Osteoblast (primary cell): ENCODE measurements around the gene MEG3. TPM values are rescaled to one million over a fixed set of nuclear protein-coding genes. Genes with fewer than 3 reads are reported as not detected.

ENCODE experiments used
- DNase-seq: peaks from one replicate; pipeline ENCODE4 v3.0.0; 2011; ENCODE audit warnings: low spot score, mixed read lengths; ENCODE audit not compliant: insufficient read length; ENCODE audit errors: missing footprints
- H2AFZ ChIP-seq: 2 replicates; pipeline ENCODE4 v1.6.0; 2011; ENCODE audit warnings: mild to moderate bottlenecking, low read length
- H3K27ac ChIP-seq: 2 replicates; pipeline ENCODE4 v1.5.1; 2011; ENCODE audit warnings: mild to moderate bottlenecking, low read depth, low read length, moderate library complexity
- H3K27me3 ChIP-seq: 2 replicates; pipeline ENCODE4 v1.6.0; 2012; ENCODE audit warnings: mild to moderate bottlenecking, control low read depth, inconsistent platforms, low read length, moderate library complexity; ENCODE audit not compliant: insufficient read depth
- H3K36me3 ChIP-seq: 2 replicates; pipeline ENCODE4 v1.5.1; 2011; ENCODE audit warnings: mild to moderate bottlenecking, low read length, control low read depth, moderate library complexity; ENCODE audit not compliant: insufficient read depth
- H3K4me1 ChIP-seq: 2 replicates; pipeline ENCODE4 v1.5.1; 2011; ENCODE audit warnings: mild to moderate bottlenecking, low read length, control low read depth, moderate library complexity; ENCODE audit not compliant: insufficient read depth
- H3K4me2 ChIP-seq: 2 replicates; pipeline ENCODE4 v1.6.0; 2011; ENCODE audit warnings: mild to moderate bottlenecking, low read length; ENCODE audit not compliant: insufficient read depth
- H3K4me3 ChIP-seq: fragments of 200-600 bp; sonication (generic); 3 replicates; pipeline ENCODE4 v1.5.1; 2012; ENCODE audit warnings: mild to moderate bottlenecking, low read length, inconsistent platforms; ENCODE audit not compliant: insufficient read depth
- H3K79me2 ChIP-seq: 2 replicates; pipeline ENCODE4 v1.6.0; 2012; ENCODE audit warnings: mild to moderate bottlenecking, low read length, control low read depth, inconsistent platforms; ENCODE audit not compliant: insufficient read depth
- H3K9me3 ChIP-seq: 2 replicates; pipeline ENCODE4 v1.5.1; 2011; ENCODE audit warnings: low read depth, low read length, control low read depth
- H4K20me1 ChIP-seq: 2 replicates; pipeline ENCODE4 v1.6.0; 2012; ENCODE audit warnings: mild to moderate bottlenecking, low read length, control low read depth; ENCODE audit not compliant: insufficient read depth
- CTCF ChIP-seq: IDR thresholded peaks from 2 replicates; pipeline ENCODE4 v1.5.1; 2011; ENCODE audit warnings: mild to moderate bottlenecking, low read depth, low read length, moderate library complexity; ENCODE audit errors: extremely low read depth
- total RNA-seq: library from RNA; depleted of rRNA; stranded (reverse); fragments of >200 nt; gene quantifications from 2 replicates; pipeline ENCODE4 v1.2.3, GENCODE V29; 2012

The MEG3 gene
- total RNA-seq, 1 donor = 200 TPM

GRCh38 chr14:100874411-100875091 lies 48.6 kb downstream of the MEG3 start:
- Histone ChIP-seq H4K20me1 (peaks cover 58% of the 10 kb centered on the region), H2AFZ (no peak overlapping the region), H3K4me1 (no peaks in the 10 kb centered on the region), H3K79me2 (peaks cover 66% of the 10 kb centered on the region), H3K4me2 (no peak overlapping the region), H3K27ac (no peak overlapping the region), H3K4me3 (no peak overlapping the region), H3K9me3 (no peaks in the 10 kb centered on the region), H3K36me3 (peaks cover 6% of the 10 kb centered on the region), H3K27me3 (no peaks in the 10 kb centered on the region)
- no peak for TF ChIP-seq CTCF
- no peak for DNase-seq

- Histone ChIP-seq H3K27me3 (no peaks in the 10 kb centered on the region), H3K9me3 (no peaks in the 10 kb centered on the region), H3K4me2 (no peak overlapping the region), H3K79me2 (peaks cover 69% of the 10 kb centered on the region), H2AFZ (no peak overlapping the region), H3K4me3 (no peak overlapping the region), H4K20me1 (peaks cover 58% of the 10 kb centered on the region), H3K27ac (no peak overlapping the region), H3K4me1 (no peaks in the 10 kb centered on the region), H3K36me3 (peaks cover 6% of the 10 kb centered on the region)
- DNase-seq = no peak
- no peak for TF ChIP-seq CTCF
Measured at GRCh38 chr14:100875126-100875525, 49.2 kb downstream of the MEG3 start.

GRCh38 chr14:100875861-100876590 lies 50.1 kb downstream of the MEG3 start:
- H2AFZ ChIP-seq = no peak overlapping the region
- H3K27ac ChIP-seq = no peak overlapping the region
- TF ChIP-seq CTCF = no peak
- peaks cover 7% of the 10 kb centered on the region for H3K36me3 ChIP-seq
- no peaks in the 10 kb centered on the region for H3K9me3 ChIP-seq
- H3K4me3 ChIP-seq = no peak overlapping the region
- H3K27me3 ChIP-seq = no peaks in the 10 kb centered on the region
- no peak overlapping the region for H3K4me2 ChIP-seq
- peaks cover 77% of the 10 kb centered on the region for H3K79me2 ChIP-seq
- peaks cover 63% of the 10 kb centered on the region for H4K20me1 ChIP-seq
- no peak for DNase-seq
- no peaks in the 10 kb centered on the region for H3K4me1 ChIP-seq
